IMR-90 (cell line): ENCODE measurements around the gene PRRC1. TPM values are rescaled to one million over a fixed set of nuclear protein-coding genes. Genes with fewer than 3 reads are reported as not detected.

Experiments used
- ATAC-seq: fragments of 200-7000 bp; cut with Tn5 transposase; 2 replicates; pipeline ENCODE4 v1.9.1; 2020; ENCODE audit warnings: low read depth, mild to moderate bottlenecking, moderate library complexity
- BruUV-seq: library from RNA; stranded (reverse); fragments of 400-500 nt; replicated peaks from 2 replicates; lab custom pipeline; 2021; lab: Mats Ljungman, UMichigan
- CTCF ChIA-PET: fragments of 300-600 bp; formaldehyde crosslinking; extraction: SDS; loops from one replicate; lab custom pipeline; 2021; ENCODE audit warnings: antibody characterized with exemption; lab: Yijun Ruan, JAX
- POLR2A ChIA-PET: fragments of 300-600 bp; sonication (Branson Sonifier 250); formaldehyde crosslinking; loops from one replicate; lab custom pipeline; 2022; ENCODE audit warnings: antibody characterized with exemption; ENCODE audit not compliant: unreplicated experiment; lab: Charles Lee
- DNase-seq: peaks from one replicate; pipeline ENCODE4 v3.0.0; 2013
- H2AFZ ChIP-seq: replicated peaks from 2 replicates; pipeline ENCODE3; 2013; ENCODE audit warnings: low read length, mild to moderate bottlenecking; ENCODE audit not compliant: poor library complexity
- H2AK5ac ChIP-seq: 2 replicates; pipeline ENCODE4 v1.6.1; 2013; ENCODE audit warnings: low read depth, low read length, inconsistent platforms
- H2AK9ac ChIP-seq: replicated peaks from 2 replicates; pipeline ENCODE3; 2013; ENCODE audit warnings: mild to moderate bottlenecking, low read depth, low read length, moderate library complexity; ENCODE audit not compliant: poor library complexity
- H2BK120ac ChIP-seq: 2 replicates; pipeline ENCODE4 v1.6.1; 2013; ENCODE audit warnings: low read depth, low read length, inconsistent platforms
- H2BK15ac ChIP-seq: 3 replicates; pipeline ENCODE4 v1.6.1; 2013; ENCODE audit warnings: low read depth, low read length, inconsistent platforms
- H2BK20ac ChIP-seq: 2 replicates; pipeline ENCODE4 v1.6.1; 2013; ENCODE audit warnings: low read depth, mild to moderate bottlenecking, inconsistent platforms, low read length, moderate library complexity
- H2BK5ac ChIP-seq: 2 replicates; pipeline ENCODE4 v1.6.1; 2013; ENCODE audit warnings: mild to moderate bottlenecking, low read depth, low read length, inconsistent platforms; ENCODE audit not compliant: poor library complexity, severe bottlenecking
- H3K14ac ChIP-seq: replicated peaks from 2 replicates; pipeline ENCODE4 v1.6.1; 2013; ENCODE audit warnings: low read depth, low read length, inconsistent platforms
- H3K18ac ChIP-seq: 2 replicates; pipeline ENCODE4 v1.6.1; 2013; ENCODE audit warnings: low read depth, low read length, control low read depth
- H3K23ac ChIP-seq: 2 replicates; pipeline ENCODE4 v1.6.1; 2013; ENCODE audit warnings: low read depth, low read length, inconsistent platforms
- H3K27ac ChIP-seq: 2 replicates; pipeline ENCODE4 v1.5.1; 2013; ENCODE audit warnings: mild to moderate bottlenecking, control low read depth, low read length; ENCODE audit not compliant: insufficient read depth
- H3K27me3 ChIP-seq: 2 replicates; pipeline ENCODE4 v1.6.1; 2013; ENCODE audit warnings: low read length; ENCODE audit not compliant: control insufficient read depth, insufficient read depth
- H3K36me3 ChIP-seq: 2 replicates; pipeline ENCODE4 v1.6.1; 2013; ENCODE audit warnings: low read length, mixed read lengths; ENCODE audit not compliant: control insufficient read depth, insufficient read depth
- H3K4ac ChIP-seq: 2 replicates; pipeline ENCODE4 v1.6.1; 2013; ENCODE audit warnings: low read depth, low read length, inconsistent platforms
- H3K4me1 ChIP-seq: 2 replicates; pipeline ENCODE4 v1.6.1; 2013; ENCODE audit warnings: low read length, mixed read lengths; ENCODE audit not compliant: control insufficient read depth, insufficient read depth
- H3K4me2 ChIP-seq: 2 replicates; pipeline ENCODE4 v1.6.1; 2013; ENCODE audit warnings: low read depth, mild to moderate bottlenecking, control low read depth, low read length, moderate library complexity
- H3K4me3 ChIP-seq: 2 replicates; pipeline ENCODE4 v1.5.1; 2013; ENCODE audit warnings: low read depth, mild to moderate bottlenecking, control low read depth, low read length, moderate library complexity; ENCODE audit not compliant: insufficient read depth
- H3K56ac ChIP-seq: 2 replicates; pipeline ENCODE4 v1.6.1; 2013; ENCODE audit warnings: low read length, inconsistent platforms; ENCODE audit not compliant: insufficient read depth; ENCODE audit errors: extremely low read depth
- H3K79me1 ChIP-seq, 2 experiments: 2 replicates each; pipeline ENCODE4 v1.6.1; 2013; ENCODE audit warnings: low read length in 2 of 2, inconsistent platforms in 1 of 2, low read depth in 1 of 2
- H3K9ac ChIP-seq: 2 replicates; pipeline ENCODE4 v1.6.1; 2013; ENCODE audit warnings: low read depth, low read length, control low read depth
- H3K9me1 ChIP-seq: 2 replicates; pipeline ENCODE4 v1.6.1; 2013; ENCODE audit warnings: low read length, inconsistent platforms; ENCODE audit not compliant: insufficient read depth
- H3K9me3 ChIP-seq: 2 replicates; pipeline ENCODE4 v1.6.1; 2013; ENCODE audit warnings: low read length; ENCODE audit not compliant: control insufficient read depth, insufficient read depth
- H4K20me1 ChIP-seq: 2 replicates; pipeline ENCODE4 v1.6.1; 2013; ENCODE audit warnings: low read length, inconsistent platforms; ENCODE audit not compliant: insufficient read depth
- H4K5ac ChIP-seq: 2 replicates; pipeline ENCODE4 v1.6.1; 2013; ENCODE audit warnings: mild to moderate bottlenecking, low read depth, low read length, control low read depth
- H4K8ac ChIP-seq, 2 experiments: 2 replicates each; pipeline ENCODE4 v1.6.1; 2013; ENCODE audit warnings: low read depth in 2 of 2, low read length in 2 of 2, control low read depth in 1 of 2, inconsistent platforms in 1 of 2
- H4K91ac ChIP-seq: 2 replicates; pipeline ENCODE4 v1.6.1; 2013; ENCODE audit warnings: low read depth, low read length, inconsistent platforms; ENCODE audit not compliant: insufficient read depth
- BHLHE40 ChIP-seq: fragments of 150-350 bp; IDR thresholded peaks from 2 replicates; pipeline ENCODE4 v1.6.1; 2016; ENCODE audit warnings: mild to moderate bottlenecking, low read depth, low read length
- CHD1 ChIP-seq: IDR thresholded peaks from 2 replicates; pipeline ENCODE4 v1.6.1; 2012; ENCODE audit warnings: low read depth, low read length, improper control_type of control experiment
- MAZ ChIP-seq: IDR thresholded peaks from 2 replicates; pipeline ENCODE4 v1.6.1; 2012; ENCODE audit warnings: low read depth, mild to moderate bottlenecking, low read length, improper control_type of control experiment, moderate library complexity, borderline replicate concordance
- POLR2A ChIP-seq: IDR thresholded peaks from 2 replicates; pipeline ENCODE4 v1.6.1; 2012; ENCODE audit warnings: mild to moderate bottlenecking, low read depth, low read length
- RAD21 ChIP-seq: IDR thresholded peaks from 2 replicates; pipeline ENCODE4 v1.6.1; 2012; ENCODE audit warnings: low read length, improper control_type of control experiment
- RFX5 ChIP-seq: IDR thresholded peaks from 2 replicates; pipeline ENCODE4 v1.8.0; 2012; ENCODE audit warnings: low read depth, mild to moderate bottlenecking, low read length, moderate library complexity
- WGBS, 2 experiments: methylation state at CpG; one replicate each; pipeline versions ENCODE4 v1.1.5 to v1.1.7; 2013; ENCODE audit warnings: missing lambda C conversion rate in 2 of 2; ENCODE audit not compliant: insufficient read length in 1 of 2; ENCODE audit errors: extremely low coverage in 2 of 2; 5-methylcytosine and 5-hydroxymethylcytosine counted together
- dilution Hi-C: fragments of 300-500 bp; cut with HindIII; formaldehyde crosslinking; loops from one replicate; pipeline ENCODE4 v1.14.3; 2018; ENCODE audit warnings: low sequenced_read_pairs; ENCODE audit not compliant: unreplicated experiment
- in situ Hi-C: fragments of 300-500 bp; cut with MboI; formaldehyde crosslinking; loops from 3 replicates; pipeline ENCODE4 v1.14.3; 2019; ENCODE audit warnings: low sequenced_read_pairs, inconsistent platforms, mixed read lengths
- intact Hi-C: fragments of 100-400 bp; cut with micrococcal nuclease; formaldehyde crosslinking; loops from 2 replicates; pipeline ENCODE4 v1.10.0; 2022
- polyA plus RNA-seq, 3 experiments: library from polyadenylated mRNA; depleted of rRNA; stranded (reverse); fragments of >200 nt; gene quantifications; 2 replicates each; pipeline ENCODE4 v1.2.3, GENCODE V29; 2012; ENCODE audit warnings: low replicate concordance in 1 of 3
- total RNA-seq: library from RNA; depleted of rRNA; stranded (reverse); fragments of >200 nt; gene quantifications from 2 replicates; pipeline ENCODE4 v1.2.3, GENCODE V29; 2012; rRNA removed

Gene PRRC1
- total and polyA plus RNA-seq, 2 of the 4 experiments (the other 2 are of a cell fraction): 46.8 to 63.1 TPM

DNA sequence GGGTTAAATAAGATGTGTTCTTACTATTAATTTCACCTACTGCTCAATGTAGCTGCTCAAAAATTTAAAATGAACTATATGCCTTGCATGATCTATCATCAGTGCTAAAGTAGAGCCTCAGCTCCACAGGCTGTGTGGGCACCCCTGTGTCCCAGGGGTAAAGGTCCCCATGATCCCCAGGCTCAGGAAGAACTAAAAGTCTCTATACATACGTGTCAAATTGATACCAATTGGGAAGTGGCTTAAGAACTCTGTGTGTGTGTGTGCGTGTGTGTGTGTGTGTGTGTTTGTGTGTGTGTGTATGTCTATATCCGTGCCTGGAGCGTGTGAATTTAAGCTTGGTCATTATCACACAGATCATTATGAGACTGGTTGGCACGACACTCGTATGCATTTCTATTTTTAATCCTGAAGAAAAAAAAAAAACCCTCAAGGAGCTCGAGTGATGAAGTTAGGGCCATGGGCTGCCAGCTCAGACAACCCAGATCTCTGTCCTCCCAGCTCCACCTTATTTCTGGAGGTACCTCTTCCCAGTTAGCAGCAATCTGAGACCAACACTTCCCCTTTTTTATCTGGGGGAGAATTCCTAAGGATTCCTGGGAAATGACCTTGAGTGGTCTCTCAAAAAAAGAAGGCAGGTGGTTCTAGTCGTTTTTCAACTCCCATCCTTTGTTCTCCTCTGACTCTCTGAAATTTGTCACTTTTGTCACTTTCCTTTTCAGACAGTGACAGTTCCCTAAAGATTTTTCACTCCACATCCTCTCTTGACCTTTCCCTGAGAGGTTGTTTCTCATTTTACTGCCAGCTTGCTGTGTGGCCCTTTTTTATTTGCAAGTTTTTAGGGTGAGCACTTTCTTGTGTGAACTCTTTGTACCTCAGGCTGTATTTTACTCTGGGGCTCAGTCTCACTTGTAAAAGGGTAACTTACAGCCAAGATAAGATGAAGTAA is 85.7 kb downstream of the PRRC1 start:
- Histone ChIP-seq H3K4me3 (no peak overlapping the region), H2BK15ac (no peak overlapping the region), H2AFZ (no peak overlapping the region), H2AK9ac (no peak overlapping the region), H2BK5ac (no peak overlapping the region), H4K5ac (no peak overlapping the region), H4K20me1 (no peaks in the 10 kb centered on the region), H2BK20ac (no peak overlapping the region), H3K18ac (no peak overlapping the region), H3K4me2 (no peak overlapping the region), H3K9me1 (no peaks in the 10 kb centered on the region), H3K27me3 (peaks cover 8% of the 10 kb centered on the region), H3K4ac (no peak overlapping the region), H3K36me3 (no peaks in the 10 kb centered on the region), H3K9ac (no peak overlapping the region), H4K91ac (no peak overlapping the region), H3K4me1 (no peaks in the 10 kb centered on the region), H3K14ac (no peak overlapping the region), H3K56ac (no peak overlapping the region), H3K9me3 (no peaks in the 10 kb centered on the region), H3K27ac (no peak overlapping the region), H3K79me1 (no peaks in the 10 kb centered on the region), H2BK120ac (no peak overlapping the region), H2AK5ac (no peak overlapping the region), H3K23ac (no peak overlapping the region), H4K8ac (no peak overlapping the region)
- TF ChIP-seq POLR2A (no peak), CHD1 (no peak), RFX5 (no peak), MAZ (no peak), RAD21 (no peak), BHLHE40 (no peak)
- ATAC-seq (no peak), DNase-seq (no peak)
- no CpG with 5 or more reads among the region's 8 CpGs for WGBS, 2 experiments
- BruUV-seq: no TSS peak
- CTCF ChIA-PET: no interaction called here
- in situ Hi-C loops (no loop called here), dilution Hi-C loops (no loop called here), intact Hi-C loops (no loop called here)
- POLR2A ChIA-PET: no interaction called here

Other genes starting within 250 kb of the PRRC1 start
- not detected in 2 replicates for gene MEGF10, start 226.8 kb upstream of the PRRC1 start, total RNA-seq
- gene MEGF10, start 226.8 kb upstream of the PRRC1 start, polyA plus RNA-seq (2012; rRNA removed): not detected in 2 replicates
- not detected in 2 replicates for gene CTXN3, start 131.4 kb downstream of the PRRC1 start, total RNA-seq
- gene CTXN3, start 131.4 kb downstream of the PRRC1 start, polyA plus RNA-seq (2012; rRNA removed): not detected in 2 replicates
- not detected in 2 replicates for gene CCDC192, start 185.8 kb downstream of the PRRC1 start, total RNA-seq
- gene CCDC192, start 185.8 kb downstream of the PRRC1 start, polyA plus RNA-seq (2012; rRNA removed): not detected in 2 replicates